Measurements from ENCODE around the gene FGF21. TPM values are rescaled to one million over a fixed set of nuclear protein-coding genes. Genes with fewer than 3 reads are reported as not detected.

FGF21 gene
- total RNA-seq, 4 donors from 2014 or later: not detected

DNA sequence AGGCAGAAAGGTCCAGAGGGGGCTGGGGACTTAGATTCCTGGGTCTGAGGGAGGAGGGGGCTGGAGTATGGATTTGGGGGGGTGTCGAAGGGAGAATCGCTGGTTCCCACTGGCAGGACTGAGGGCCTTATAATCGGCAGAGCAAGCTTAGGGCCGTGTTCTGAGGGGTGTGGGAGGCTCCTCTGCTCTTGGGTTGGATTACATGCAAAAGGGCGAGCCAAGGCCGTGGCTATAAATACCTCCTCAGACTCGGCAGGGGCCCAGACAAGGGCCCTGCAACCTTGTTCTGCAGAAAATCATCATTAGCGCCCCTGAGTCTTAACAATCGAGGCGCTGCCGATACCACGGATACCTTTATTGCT, 35.1 kb upstream of the FGF21 start:
- H3K36me3 ChIP-seq: no peaks in the 10 kb centered on the region
- H3K4me3 ChIP-seq: peak overlapping the region in 2 of 4 donors; percentile 40 to 67
- H3K27ac ChIP-seq: peak overlapping the region; percentile 81 to 88 (median 86)
- in situ Hi-C loops (cut with MboI; ENCODE audit: low pct_ligation_motif_present in 1 of 4, low pct_unique_long_range_greater_than_20kb in 1 of 4, low sequenced_read_pairs in 3 of 4): no loop called here
- no peaks in the 10 kb centered on the region for H3K9me3 ChIP-seq
- DNase-seq: no peak
- TF ChIP-seq, protein P1, sequence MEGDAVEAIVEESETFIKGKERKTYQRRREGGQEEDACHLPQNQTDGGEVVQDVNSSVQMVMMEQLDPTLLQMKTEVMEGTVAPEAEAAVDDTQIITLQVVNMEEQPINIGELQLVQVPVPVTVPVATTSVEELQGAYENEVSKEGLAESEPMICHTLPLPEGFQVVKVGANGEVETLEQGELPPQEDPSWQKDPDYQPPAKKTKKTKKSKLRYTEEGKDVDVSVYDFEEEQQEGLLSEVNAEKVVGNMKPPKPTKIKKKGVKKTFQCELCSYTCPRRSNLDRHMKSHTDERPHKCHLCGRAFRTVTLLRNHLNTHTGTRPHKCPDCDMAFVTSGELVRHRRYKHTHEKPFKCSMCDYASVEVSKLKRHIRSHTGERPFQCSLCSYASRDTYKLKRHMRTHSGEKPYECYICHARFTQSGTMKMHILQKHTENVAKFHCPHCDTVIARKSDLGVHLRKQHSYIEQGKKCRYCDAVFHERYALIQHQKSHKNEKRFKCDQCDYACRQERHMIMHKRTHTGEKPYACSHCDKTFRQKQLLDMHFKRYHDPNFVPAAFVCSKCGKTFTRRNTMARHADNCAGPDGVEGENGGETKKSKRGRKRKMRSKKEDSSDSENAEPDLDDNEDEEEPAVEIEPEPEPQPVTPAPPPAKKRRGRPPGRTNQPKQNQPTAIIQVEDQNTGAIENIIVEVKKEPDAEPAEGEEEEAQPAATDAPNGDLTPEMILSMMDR (IDR thresholded peaks at IDR 0.05): no peak
- no peak for TF ChIP-seq POLR2A (IDR thresholded peaks at IDR 0.05)
- no peak for TF ChIP-seq POLR2AphosphoS5 (IDR thresholded peaks at IDR 0.05)
- TF ChIP-seq EP300 (IDR thresholded peaks at IDR 0.05; ENCODE audit: low read depth): no peak
- no peaks in the 10 kb centered on the region for H3K27me3 ChIP-seq
- intact Hi-C loops (cut with DNase I; ENCODE audit: low total_unique reads): no loop called here
- peaks cover 13 to 36% (median 24%) of the 10 kb centered on the region in 4 donors for H3K4me1 ChIP-seq
- 24 to 46% methylated on average over 7 to 12 of the region's 12 CpGs for WGBS, 2 donors (ENCODE audit: low coverage in 1 of 2)

DNA sequence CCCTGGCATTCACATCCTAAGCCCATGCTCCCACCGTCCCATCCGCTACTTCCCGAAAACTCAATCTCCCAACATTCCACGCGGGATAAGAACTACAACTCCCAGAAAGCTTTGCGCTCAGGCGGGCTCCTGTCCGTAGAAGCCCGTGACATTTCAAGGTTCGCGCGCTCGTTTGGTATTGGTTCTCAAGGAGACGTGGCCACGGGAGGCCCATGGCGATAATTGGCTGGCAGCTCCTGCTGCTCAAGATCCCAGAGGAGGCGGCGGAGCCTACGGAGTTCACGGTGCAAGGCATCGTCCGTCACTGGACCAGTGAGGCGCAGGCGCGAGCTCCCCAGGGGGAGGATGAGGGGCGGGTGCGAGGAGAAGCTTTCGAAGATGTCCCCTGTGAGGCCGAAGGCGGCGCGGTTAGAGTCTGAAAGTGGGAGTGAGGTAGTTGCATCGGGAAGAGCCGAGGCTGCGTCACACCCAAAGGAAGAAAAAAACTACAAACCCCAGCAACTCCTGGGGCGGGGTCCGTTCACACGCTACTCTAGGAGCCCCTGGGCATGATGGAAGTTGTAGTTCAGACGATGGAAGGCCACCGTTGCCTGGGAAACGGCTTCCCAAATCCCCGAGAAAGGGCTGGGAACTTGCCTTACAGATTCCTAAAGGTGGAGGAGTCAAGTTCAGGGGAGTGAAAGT, 34.6 kb upstream of the FGF21 start:
- H3K36me3 ChIP-seq: no peaks in the 10 kb centered on the region
- peaks cover 7 to 36% (median 19%) of the 10 kb centered on the region in 4 donors for H3K4me1 ChIP-seq
- H3K27ac ChIP-seq: peak overlapping the region; percentile 81 to 88 (median 86)
- DNase-seq: peak; percentile 99
- intact Hi-C loops (cut with DNase I; ENCODE audit: low total_unique reads) (no loop called here), in situ Hi-C loops (cut with MboI; ENCODE audit: low pct_ligation_motif_present in 1 of 4, low pct_unique_long_range_greater_than_20kb in 1 of 4, low sequenced_read_pairs in 3 of 4) (no loop called here)
- H3K4me3 ChIP-seq: peak overlapping the region; percentile 8 to 67 (median 43)
- peak in 2 of 3 donors; percentile 36 to 50 for TF ChIP-seq POLR2AphosphoS5 (IDR thresholded peaks at IDR 0.05)
- TF ChIP-seq, protein P1 (IDR thresholded peaks at IDR 0.05): no peak
- no peaks in the 10 kb centered on the region for H3K27me3 ChIP-seq
- no peaks in the 10 kb centered on the region for H3K9me3 ChIP-seq
- 0 to 13% methylated on average over 1 to 42 of the region's 42 CpGs for WGBS, 2 donors (ENCODE audit: low coverage in 1 of 2)

DNA sequence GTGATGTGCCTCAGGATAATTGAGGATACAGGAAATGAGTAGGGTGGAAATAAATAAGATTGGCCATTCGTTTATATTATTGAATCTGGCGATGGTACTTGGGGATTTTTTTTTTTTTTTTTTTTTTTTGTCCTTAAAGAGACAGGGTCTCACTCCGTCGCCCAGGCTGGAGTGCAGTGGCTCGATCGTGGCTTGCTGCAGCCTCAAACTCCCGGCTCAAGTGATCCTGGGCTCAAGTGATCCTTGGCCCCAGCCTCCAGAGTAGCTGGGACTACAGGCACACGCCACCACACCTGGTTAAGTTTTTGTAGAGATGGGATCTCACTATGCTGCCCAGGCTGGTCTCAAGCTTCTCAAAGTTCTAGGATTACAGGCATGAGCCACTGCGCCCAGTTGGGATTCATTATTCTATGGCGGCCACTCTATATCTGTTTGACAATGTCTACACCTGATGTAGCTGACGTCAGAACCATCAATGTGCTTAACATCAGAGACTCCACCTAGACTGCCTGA, 33.1 kb upstream of the FGF21 start:
- no peak for DNase-seq
- no peaks in the 10 kb centered on the region for H3K27me3 ChIP-seq
- no peak overlapping the region for H3K4me3 ChIP-seq
- no peak overlapping the region for H3K27ac ChIP-seq
- TF ChIP-seq POLR2AphosphoS5 (IDR thresholded peaks at IDR 0.05) (no peak), EP300 (IDR thresholded peaks at IDR 0.05; ENCODE audit: low read depth) (no peak), POLR2A (IDR thresholded peaks at IDR 0.05) (no peak)
- TF ChIP-seq, protein P1 (IDR thresholded peaks at IDR 0.05): no peak
- H3K9me3 ChIP-seq: no peaks in the 10 kb centered on the region
- H3K4me1 ChIP-seq: peaks cover 4 to 23% (median 7%) of the 10 kb centered on the region in 4 donors
- intact Hi-C loops (cut with DNase I; ENCODE audit: low total_unique reads) (no loop called here), in situ Hi-C loops (cut with MboI; ENCODE audit: low pct_ligation_motif_present in 1 of 4, low pct_unique_long_range_greater_than_20kb in 1 of 4, low sequenced_read_pairs in 3 of 4) (no loop called here)
- H3K36me3 ChIP-seq: no peaks in the 10 kb centered on the region
- WGBS, 2 donors (ENCODE audit: low coverage in 1 of 2): 36 to 74% methylated on average over 3 to 11 of the region's 11 CpGs

DNA sequence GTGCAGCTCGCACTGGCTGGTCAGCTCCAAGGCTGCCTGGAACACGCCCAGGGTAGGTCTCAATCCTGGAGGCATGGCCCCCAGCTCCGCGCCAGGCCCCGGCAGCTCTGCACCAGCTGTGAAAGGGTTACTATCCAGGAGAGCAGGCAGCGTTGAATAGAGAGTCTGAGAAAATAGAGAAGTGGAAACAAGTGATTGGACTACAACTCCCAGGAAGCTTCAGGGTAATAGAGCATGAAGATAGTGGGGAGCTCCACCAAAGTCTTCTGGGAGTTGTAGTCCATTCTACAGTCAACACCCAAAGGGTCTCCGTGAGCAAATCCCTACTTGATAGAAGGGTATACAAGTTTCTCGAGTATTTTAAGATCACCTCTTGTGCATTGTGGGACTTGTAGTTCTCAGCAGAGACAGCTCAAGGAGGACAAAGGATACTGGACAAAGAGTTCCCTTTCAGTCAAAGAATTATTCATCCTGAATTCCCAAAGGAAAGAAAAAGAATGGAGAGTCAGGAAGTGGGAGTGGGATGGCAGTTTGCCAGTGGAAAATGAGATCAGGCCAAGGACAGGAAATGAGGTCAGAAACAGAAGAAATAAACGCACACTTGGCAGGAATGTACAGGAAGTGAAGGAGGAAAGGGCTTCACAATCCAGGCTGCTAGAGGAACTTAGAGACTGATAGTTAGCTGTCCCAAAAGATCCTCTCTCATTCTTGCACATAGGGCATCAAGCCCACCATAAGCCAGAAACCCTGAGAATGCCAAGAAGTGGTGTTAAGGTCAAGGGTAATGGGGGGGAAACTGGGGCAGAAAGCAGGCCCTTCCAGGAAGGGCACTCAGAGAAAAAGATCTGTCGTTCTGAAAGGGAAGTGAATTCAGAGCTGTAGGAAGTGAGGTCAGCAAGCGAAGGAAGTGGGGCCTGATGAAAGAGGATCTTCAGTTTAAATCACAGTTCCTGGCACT, 30.2 kb upstream of the FGF21 start:
- Histone ChIP-seq H3K4me3 (no peak overlapping the region), H3K4me1 (peaks cover 3 to 16% (median 5%) of the 10 kb centered on the region in 4 donors), H3K27me3 (no peaks in the 10 kb centered on the region), H3K9me3 (no peaks in the 10 kb centered on the region), H3K27ac (peak overlapping the region; percentile 26 to 60 (median 54)), H3K36me3 (no peaks in the 10 kb centered on the region)
- TF ChIP-seq, protein P1 (IDR thresholded peaks at IDR 0.05): no peak
- TF ChIP-seq POLR2AphosphoS5 (IDR thresholded peaks at IDR 0.05) (peak in 2 of 3 donors; percentile 17 to 27), EP300 (IDR thresholded peaks at IDR 0.05; ENCODE audit: low read depth) (peak; percentile 4)
- in situ Hi-C loops (cut with MboI; ENCODE audit: low pct_ligation_motif_present in 1 of 4, low pct_unique_long_range_greater_than_20kb in 1 of 4, low sequenced_read_pairs in 3 of 4): no loop called here
- peak; percentile 39 for DNase-seq
- 31 to 51% methylated on average over 6 to 11 of the region's 11 CpGs for WGBS, 2 donors (ENCODE audit: low coverage in 1 of 2)
- intact Hi-C loops (cut with DNase I; ENCODE audit: low total_unique reads): no loop called here
